ENCODE measurements around the gene ADAMTS6.
"Not testable (repeated sequence)": the region's sequence is repeated elsewhere in the genome, so short reads cannot be mapped to it uniquely, and the experiment has no call there.

Gene ADAMTS6

DNA sequence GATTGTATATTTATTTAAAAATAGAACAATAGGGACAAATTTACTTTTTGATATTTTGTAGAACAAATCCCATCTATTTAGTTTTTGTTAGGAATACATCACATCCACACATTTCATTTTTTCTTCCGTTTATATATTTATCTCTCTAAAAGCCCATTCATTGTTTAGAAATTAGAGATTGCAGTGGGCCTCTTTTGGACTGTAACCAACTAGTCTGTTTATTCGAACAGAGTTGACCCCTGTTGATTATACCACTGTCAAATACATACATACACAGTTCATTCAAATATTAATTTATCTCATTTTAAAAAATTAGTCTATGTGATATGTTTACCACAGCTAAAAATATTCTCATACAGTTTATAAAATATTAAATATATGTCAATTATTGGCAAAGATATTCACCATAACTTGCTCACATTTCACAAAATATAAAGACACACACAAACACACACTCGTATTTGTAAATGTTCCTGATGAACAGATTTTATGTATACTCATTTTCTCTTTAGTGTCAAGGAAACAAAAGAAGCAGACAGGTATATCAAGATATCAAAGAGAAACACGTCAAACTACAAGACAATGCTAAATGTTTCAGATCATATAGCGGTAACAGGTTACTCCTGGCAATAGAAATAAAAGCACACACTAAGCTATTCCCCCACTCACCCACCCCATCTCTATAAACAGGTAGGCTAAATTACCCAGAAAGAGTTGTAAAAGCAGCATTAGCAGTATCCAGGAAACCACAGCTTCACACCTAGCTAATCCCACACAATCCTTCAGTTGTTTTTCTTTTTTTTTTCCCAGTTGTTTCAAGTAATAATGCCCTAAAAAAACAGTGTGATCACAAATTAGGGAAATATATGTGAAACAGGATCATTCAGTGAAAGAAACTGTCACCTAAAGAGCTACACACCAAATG, 283.9 kb downstream of the ADAMTS6 start:
- no peak for DNase-seq (ENCODE audit: low spot score)

DNA sequence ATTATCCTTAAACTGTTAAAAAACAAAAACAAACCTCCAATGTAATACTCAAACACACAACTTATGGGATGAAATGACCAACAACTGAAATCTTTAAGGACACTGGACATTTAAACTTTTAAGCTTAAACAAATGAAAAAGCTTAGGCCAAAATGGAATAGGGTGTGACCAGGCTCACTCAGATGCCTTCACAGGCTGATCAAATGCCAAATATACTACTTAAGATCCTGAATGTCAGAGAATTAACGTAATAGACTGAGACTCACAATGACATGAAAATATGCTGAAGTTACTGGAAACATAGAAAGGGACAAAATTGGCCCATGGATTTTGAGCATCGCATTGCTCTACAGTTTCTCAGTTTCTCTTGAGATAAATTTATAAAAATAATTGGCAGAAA, 286.8 kb downstream of the ADAMTS6 start:
- no peak for DNase-seq (ENCODE audit: low spot score)

DNA sequence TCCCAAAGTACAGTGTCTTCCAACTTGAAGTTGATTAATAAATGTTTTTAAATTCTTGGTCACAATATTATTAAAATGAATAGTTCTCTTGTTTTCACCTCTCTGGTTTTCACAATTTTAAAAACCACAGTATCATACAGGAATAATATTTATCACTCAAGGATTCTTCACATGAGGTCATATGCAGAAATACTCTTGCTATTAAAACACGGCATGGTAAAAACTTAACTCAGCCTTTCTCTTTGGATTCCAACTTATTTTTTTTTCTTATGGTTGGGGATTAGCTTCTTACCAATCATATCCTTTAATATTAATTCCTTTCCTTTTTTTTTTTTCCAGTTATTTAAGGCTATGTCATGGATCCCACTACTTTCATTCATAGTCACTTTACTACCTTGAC, 289.4 kb downstream of the ADAMTS6 start:
- no peak for DNase-seq (ENCODE audit: low spot score)

DNA sequence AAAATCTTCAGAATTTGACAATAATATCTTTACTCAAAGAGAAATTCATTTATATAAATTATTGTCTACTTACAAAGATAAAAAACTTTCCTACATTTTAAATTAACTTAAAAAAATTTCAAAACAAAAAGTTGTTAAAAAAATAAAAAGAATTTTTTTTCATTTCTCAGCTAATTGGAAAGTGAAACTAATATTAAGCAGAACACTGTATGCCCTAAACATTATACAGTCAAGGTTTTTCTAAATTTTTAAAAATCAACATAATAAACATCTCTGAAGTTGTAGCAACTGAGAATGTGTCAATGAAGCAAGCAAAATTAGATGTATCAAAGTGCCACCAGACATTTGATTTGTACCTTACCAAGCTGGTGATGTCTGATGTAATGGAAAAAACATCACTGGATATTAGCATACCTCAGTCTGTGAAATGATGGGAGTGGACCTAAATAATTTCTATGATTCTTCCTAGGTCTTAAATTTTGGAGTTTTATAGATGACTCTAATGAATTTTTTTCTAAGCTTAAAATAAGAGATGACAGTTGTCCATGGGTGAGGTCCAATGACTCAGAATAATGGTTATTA, 290.1 kb downstream of the ADAMTS6 start:
- DNase-seq (ENCODE audit: low spot score) = no peak

DNA sequence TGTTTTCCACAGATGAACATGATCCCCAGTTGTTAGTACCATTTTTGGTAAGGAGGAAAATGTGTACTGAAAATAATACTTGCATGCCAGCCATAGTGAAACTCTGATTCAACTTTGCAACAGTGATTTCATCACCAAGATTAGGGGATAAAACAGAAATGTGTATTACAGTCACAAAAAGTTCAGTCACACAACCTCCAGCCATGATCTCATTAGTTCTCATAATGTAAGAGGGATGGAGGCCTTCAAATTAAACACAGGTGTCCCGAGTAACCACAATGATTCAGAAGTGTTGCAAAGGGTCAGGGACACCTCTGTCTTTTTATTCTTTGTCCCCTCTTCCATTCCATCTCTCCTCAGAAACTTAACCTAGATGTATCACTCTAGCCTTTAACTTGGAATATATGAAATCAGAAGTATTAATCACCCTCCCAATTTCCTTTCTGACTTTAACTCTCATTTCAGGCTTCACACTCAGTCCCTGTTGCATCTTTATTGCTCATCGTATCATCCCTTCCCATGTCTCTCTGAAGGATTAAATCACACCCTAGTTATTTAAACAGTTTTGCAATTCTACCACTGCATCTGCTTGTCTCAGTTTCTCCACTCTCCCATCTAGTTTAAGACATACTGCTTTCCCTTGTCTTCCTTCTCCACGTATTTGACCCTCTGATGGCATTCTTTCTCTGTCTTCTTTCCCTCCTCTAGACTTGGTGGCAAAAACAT, 291.2 kb downstream of the ADAMTS6 start:
- no peak for DNase-seq (ENCODE audit: low spot score)

DNA sequence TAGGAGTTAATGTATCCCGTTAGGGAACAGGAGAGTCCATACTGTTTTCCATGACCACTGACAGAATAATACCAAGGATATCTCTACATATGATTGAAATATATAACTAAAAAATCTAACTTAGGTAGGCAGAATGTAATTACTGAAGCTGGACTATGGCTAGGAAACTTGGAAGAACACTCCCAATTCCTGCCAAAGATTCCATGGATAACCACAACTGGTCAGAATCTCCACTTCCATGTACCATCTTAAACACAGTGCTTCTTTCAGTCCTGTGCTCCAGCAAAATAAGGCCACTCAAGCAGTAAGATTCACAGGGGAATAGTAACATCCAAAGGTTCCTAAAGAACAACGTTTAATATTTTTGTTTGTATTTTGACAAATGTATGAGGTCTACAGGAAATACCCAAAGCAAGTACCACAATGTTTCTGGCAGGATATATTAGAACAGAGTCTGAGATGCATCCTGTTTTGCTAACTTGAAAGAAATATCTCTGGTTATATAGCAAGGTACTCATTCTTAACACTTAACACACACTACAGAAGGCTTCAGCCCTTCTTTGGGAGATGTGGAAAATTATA, 295.0 kb downstream of the ADAMTS6 start:
- no peak for DNase-seq (ENCODE audit: low spot score)

DNA sequence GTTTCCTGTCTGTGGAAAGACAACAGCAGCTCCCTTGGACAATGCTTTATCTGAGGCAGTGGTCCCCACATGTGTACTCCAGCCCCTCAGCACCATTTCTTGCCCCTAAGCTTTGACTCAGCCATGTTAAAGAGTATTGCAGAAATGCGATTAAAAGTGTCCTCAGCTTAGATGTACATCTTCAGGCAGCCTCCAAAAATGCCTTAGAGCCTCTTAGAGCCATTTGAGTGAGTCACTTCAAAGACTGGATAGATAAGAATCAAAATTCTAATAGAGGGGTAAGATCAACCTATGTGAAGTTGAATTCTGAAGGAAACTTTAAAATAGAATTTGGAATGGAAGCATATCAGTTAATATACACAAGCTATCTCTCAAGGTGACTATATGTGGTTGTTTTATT, 296.3 kb downstream of the ADAMTS6 start:
- no peak for DNase-seq (ENCODE audit: low spot score)

DNA sequence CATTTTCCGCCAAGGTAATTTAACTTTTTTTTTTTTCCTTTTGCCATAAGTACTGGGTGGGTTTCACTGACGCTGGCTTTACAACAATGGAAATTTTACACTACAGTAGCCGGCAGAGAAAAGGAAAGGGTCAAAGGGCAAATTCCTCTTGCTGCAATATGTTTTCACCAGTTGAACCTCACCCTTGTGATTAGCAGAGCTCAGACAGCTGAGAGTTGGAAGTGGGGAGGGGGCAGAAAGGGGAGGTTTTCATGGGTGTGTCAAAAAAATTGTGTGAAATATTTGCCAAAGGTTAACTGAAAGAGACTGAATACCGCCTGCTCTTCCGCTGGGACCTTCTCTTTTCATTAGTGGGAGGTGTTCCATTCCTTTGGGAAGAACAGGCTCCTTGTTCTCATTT, 296.9 kb downstream of the ADAMTS6 start:
- no peak for DNase-seq (ENCODE audit: low spot score)

DNA sequence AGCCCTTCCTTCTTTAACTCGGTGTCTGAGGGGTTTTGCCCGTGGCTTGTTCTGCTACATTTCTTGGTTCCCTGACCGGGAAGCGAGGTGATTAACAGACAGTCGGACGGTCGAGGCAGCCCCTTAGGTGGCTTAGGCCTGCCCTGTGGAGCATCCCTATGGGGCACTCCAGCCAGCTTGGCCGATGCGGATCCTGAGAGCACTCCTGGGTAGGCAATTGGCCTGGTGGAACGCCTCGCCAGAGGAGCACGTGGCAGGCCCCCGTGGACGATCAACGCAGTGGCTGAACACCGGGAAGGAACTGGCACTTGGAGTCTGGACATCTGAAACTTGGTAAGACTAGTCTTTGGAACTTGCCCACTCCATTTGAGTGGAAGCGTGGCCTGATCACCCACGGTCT, 307.5 kb downstream of the ADAMTS6 start:
- DNase-seq (ENCODE audit: low spot score) = not testable (repeated sequence)

DNA sequence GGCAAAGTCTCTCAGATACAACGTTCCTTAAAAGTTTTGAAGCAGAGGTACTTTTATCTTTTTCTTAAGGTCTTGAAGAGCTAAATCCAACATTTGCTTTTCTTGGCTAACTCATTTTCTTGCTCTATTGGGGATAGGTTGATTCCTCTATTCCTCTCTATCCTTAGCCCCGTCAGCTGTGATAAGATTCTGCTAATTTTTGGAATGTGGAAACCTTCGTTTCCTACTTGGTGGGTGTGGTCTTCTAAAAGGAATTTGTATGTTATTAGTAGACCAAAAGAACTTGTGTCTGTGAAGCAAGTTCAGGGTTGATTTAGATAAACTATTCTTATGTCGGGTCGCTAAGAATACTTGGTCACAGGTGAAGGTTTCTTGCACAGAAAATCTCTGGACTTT, 308.6 kb downstream of the ADAMTS6 start:
- no peak for DNase-seq (ENCODE audit: low spot score)

DNA sequence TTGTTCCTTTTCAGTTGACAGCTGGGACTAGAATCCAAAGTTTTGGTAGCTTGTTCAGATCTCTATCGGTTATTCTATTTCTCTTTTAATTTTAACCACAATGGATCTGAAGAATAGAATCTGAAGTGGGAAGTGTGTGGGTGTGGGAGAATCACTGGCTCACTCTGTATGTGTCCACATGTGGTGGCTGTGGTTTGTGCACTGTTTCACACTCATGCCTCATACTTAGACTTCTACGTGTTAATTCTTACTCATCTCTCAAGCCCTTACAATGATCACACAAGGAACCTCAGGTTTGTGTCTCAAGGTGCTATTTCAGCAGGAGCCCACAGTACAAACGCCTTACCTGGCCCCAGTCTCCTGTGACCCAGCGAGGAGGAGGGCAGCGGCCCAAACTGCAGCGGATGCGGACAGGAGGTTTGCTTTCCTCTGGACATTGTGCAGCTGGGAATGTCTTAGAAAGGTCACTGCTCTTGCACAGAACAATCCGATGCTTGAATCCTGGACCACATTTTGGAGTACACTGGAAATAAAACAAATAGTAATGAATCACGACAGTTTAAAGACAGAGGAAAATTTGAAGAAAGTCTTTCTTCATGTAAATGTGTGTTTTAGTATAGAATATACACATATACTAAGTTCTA, 309.1 kb downstream of the ADAMTS6 start:
- DNase-seq (ENCODE audit: low spot score) = no peak

DNA sequence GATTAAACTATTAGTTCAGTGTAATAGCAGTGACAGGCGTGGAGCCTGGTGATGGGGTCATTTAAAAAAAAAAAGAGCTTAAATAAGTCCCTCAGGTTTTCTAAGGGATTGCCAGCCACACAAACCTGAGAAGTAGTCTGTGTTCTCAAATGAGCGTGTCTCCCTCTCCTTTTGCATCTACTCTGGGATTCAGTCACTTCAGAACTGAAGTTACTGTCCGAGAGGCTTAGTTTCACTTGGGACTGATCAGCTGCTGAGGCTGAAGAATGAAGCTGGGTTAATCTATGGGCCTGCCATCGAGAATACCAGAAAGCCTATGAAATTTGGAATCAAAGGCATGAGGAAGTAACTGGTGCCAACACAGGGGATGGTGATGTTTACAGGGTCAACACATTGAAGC, 310.1 kb downstream of the ADAMTS6 start:
- DNase-seq (ENCODE audit: low spot score) = no peak

DNA sequence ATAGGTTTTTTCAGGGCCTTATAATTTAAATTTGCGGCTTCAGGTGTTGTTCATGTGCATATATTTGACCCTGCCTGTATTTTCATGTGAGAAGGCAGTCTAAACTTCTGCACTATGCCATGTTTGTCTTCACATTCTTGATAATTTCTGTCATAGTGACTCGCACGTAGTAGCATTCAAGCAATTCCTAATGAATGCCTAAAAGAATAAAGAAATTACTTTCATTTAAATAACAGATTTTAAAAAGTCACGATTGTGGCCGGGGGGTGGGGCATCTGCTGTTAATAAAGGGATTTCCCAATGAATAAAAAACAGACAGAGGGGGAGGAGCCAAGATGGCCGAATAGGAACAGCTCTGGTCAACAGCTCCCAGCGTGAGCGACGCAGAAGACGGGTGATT, 318.0 kb downstream of the ADAMTS6 start:
- no peak for DNase-seq (ENCODE audit: low spot score)

DNA sequence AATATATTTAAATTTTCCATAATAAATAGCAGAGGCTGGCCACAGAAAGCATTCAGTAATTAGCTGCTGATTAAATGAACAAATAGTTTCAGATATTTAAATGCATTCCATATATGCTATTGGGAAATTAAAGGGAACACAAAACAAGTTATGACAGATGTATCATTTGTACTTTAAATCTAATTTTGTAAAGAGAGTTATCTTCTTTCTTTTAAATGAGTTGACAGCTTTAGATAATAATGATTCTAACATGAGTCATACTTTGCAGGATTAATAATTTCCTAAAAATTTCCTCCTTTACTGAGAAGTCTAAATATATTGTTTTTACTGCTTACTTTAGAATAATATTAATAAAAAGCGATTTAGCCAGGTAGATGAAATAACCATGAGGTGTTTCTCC, 320.1 kb downstream of the ADAMTS6 start:
- DNase-seq (ENCODE audit: low spot score) = no peak

DNA sequence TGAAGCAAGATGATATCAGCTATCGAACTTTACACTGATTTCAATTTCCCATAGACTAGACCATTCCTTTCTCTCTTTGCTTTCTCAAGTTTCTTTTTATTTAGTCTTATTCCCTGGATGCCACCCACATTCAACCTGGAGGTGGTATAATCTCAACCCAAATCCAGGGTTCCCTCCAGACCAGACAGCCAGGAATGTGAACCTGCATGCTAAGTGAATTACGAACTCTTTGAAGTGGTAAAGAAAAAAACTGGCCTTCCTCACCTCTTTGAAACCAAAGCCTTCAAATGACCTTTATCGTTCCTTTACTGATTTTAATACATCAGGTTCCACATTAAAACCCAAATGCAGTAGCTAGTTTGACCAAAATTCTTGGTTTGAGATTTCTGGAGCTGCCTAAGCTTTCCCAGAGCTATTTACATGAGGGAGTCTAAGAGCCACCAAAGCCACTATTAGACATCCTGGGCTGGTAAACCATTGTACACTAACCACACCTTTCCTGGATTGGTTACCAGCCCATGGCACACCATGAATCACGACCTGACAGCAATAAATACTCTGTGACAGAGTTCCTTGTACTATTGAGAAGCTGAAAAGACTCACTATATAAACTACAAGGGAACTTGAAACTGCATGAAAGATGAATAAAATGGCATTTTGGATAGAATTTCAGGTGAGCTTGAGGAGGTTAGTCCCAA, 323.7 kb downstream of the ADAMTS6 start:
- DNase-seq (ENCODE audit: low spot score) = no peak

DNA sequence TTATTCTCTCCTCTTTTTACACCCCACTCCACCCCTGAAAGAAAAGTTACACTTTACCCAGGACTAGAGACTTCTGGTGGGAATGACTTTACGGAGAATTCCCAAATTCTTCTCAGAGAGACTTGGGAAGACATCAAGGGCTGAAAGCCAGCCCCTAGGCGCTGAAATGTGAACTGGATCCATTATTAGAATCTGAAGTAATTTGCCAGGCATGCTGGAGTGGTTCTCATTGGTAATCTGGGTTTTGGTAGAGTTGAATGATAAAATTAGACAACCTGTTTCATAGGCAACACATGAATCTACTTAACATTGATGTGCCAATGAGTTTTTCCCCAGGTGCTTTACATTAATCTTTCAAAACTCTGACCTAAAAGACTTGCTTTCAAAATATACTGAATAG, 324.8 kb downstream of the ADAMTS6 start:
- no peak for DNase-seq (ENCODE audit: low spot score)

DNA sequence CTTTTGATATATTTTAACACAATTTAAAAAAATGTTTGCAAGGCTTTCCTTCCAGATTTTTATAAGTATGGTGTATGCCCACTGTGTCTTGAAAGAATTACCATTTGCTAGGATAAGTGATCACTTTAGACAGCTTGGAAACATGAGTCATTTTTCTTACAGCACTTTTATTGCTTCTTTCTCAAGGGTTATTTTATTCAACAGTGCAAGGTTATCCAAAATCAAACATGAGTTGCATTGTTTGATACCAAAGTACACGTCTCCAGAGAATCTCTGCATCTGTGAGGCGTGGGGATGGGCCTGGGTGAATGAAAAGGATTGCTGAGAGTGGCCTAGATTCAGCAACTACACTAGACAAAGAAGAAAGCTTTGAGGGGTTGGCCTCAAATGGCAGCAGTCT, 329.6 kb downstream of the ADAMTS6 start:
- DNase-seq (ENCODE audit: low spot score) = no peak

DNA sequence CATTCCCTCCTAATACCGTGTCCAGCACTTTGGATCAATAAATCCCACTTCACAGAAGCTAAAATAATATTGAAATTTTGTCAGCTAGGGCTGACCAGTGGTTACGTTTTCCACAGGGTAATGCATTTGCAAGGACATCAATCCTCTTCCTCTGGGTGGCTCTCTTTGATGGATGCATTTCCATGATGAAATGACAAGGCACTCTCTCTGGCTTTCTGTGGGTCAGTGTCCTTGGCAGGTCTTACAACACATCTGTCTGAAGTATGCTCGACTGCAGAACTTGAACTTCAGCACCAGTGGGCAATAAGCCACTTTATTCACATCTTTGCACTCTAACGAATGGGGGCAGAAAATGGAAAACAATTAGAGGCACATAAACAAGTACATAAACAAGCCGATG, 330.1 kb downstream of the ADAMTS6 start:
- no peak for DNase-seq (ENCODE audit: low spot score)

DNA sequence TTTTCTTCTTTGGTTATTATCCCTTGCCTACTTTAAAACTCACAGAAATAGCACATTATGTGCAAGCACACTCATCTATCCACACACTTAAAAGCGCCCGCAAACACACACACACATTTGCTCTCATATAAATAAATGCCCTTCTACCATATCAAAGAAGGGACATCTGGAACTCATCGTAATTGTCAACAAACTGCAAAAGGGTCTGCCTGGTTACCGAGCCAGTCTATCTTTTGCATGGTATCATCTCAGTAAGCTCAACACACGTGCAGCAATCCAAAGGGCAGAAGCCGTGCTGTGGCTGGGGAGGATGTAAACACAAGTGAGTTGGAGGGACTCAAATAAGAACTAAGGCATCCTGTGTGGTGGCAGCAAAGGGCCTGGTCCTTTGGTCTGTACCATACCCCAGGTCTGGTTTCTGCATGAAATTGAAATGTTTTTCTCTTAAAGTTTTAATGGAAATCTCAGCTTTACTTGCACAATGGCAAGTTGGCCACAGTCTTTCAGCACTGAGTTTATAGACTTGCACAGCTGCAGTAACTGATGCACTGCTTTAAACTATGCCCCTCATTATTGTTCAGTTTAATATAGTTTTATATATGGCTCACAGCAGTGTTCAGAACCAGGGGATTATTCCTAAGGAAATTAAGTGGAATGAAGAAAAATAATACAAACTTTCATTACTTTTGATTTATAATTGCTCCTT, 331.0 kb downstream of the ADAMTS6 start:
- no peak for DNase-seq (ENCODE audit: low spot score)

DNA sequence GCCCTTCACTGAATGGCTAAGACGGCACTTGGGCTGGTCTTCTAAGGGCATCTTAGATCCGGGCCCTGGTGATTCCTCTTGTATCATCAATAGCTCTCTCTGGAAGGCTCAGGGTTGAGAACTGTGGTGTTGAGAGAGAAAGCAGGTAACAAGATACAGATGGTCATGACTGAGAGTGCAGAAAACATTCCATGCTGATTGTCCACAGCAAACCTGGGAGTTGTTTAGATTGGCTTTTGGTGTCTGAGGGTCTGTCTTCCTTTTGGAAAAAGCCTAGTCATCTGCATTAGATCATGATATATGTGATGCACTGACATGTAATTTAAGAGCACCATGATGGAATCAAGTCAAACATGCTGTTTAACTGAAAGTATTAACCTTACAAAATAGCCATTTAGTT, 331.9 kb downstream of the ADAMTS6 start:
- DNase-seq (ENCODE audit: low spot score) = no peak

Measured in left forelimb (tissue), 1 donor.